GM23338 (cell line): ENCODE results near the gene UBE2E2. TPM values are rescaled to one million over a fixed set of nuclear protein-coding genes. Genes with fewer than 3 reads are reported as not detected.

Source experiments
- ATAC-seq: fragments of 200-7000 bp; cut with Tn5 transposase; 3 replicates; pipeline ENCODE4 v1.9.1; 2020
- DNase-seq: peaks from one replicate; pipeline ENCODE4 v3.0.0-alpha.2; 2015; ENCODE audit warnings: low spot score
- H2AFZ ChIP-seq: fragments of 200-600 bp; sonication (generic); 2 replicates; pipeline ENCODE4 v1.8.0; 2016; ENCODE audit warnings: antibody characterized with exemption, mild to moderate bottlenecking, moderate library complexity
- H3F3A ChIP-seq: fragments of 200-600 bp; sonication (generic); replicated peaks from 2 replicates; pipeline ENCODE4 v1.8.0; 2017; ENCODE audit warnings: antibody characterized with exemption, mixed run types, low read depth
- H3K27ac ChIP-seq: fragments of 200-600 bp; sonication (generic); 2 replicates; pipeline ENCODE4 v1.6.1; 2016; ENCODE audit warnings: low read depth
- H3K27me3 ChIP-seq: fragments of 200-600 bp; sonication (generic); 2 replicates; pipeline ENCODE4 v1.8.0; 2016; ENCODE audit warnings: mild to moderate bottlenecking, mixed run types, moderate library complexity; ENCODE audit not compliant: insufficient read depth
- H3K36me3 ChIP-seq: fragments of 200-600 bp; sonication (generic); 2 replicates; pipeline ENCODE4 v1.8.0; 2016; ENCODE audit warnings: mild to moderate bottlenecking; ENCODE audit not compliant: insufficient read depth
- H3K4me1 ChIP-seq: fragments of 200-600 bp; sonication (generic); 2 replicates; pipeline ENCODE4 v1.8.0; 2016; ENCODE audit warnings: mild to moderate bottlenecking, moderate library complexity; ENCODE audit not compliant: insufficient read depth
- H3K4me2 ChIP-seq: fragments of 200-600 bp; sonication (generic); 2 replicates; pipeline ENCODE4 v1.7.1; 2017; ENCODE audit warnings: mixed run types
- H3K4me3 ChIP-seq: fragments of 200-600 bp; sonication (generic); 2 replicates; pipeline ENCODE4 v1.6.1; 2016; ENCODE audit warnings: mixed run types
- H3K79me2 ChIP-seq: fragments of 200-600 bp; sonication (generic); replicated peaks from 2 replicates; pipeline ENCODE4 v1.8.0; 2017; ENCODE audit warnings: mild to moderate bottlenecking; ENCODE audit not compliant: insufficient read depth
- H3K9me2 ChIP-seq: fragments of 200-600 bp; sonication (generic); 2 replicates; pipeline ENCODE4 v1.8.0; 2017; ENCODE audit not compliant: insufficient read depth
- H4K20me1 ChIP-seq: fragments of 200-600 bp; sonication (generic); replicated peaks from 2 replicates; pipeline ENCODE4 v1.8.0; 2017; ENCODE audit warnings: mild to moderate bottlenecking; ENCODE audit not compliant: insufficient read depth
- H3K27ac Mint-ChIP-seq: 2 replicates; pipeline ENCODE4 v1.8.0; 2020; ENCODE audit warnings: inconsistent platforms, mild to moderate bottlenecking, moderate library complexity, mixed read lengths
- H3K27me3 Mint-ChIP-seq: 3 replicates; pipeline ENCODE4 v1.8.0; 2022; ENCODE audit warnings: low read depth, mild to moderate bottlenecking, moderate library complexity, mixed read lengths, inconsistent platforms; ENCODE audit not compliant: insufficient read depth, poor library complexity
- H3K36me3 Mint-ChIP-seq: 3 replicates; pipeline ENCODE4 v1.8.0; 2021; ENCODE audit warnings: low read depth, mild to moderate bottlenecking, inconsistent platforms, moderate library complexity, mixed read lengths
- H3K4me1 Mint-ChIP-seq: 3 replicates; pipeline ENCODE4 v1.8.0; 2020; ENCODE audit warnings: mild to moderate bottlenecking, inconsistent platforms, mixed read lengths
- H3K4me3 Mint-ChIP-seq: 3 replicates; pipeline ENCODE4 v1.8.0; 2021; ENCODE audit warnings: moderate library complexity, mild to moderate bottlenecking, inconsistent platforms, mixed read lengths
- H3K9me3 Mint-ChIP-seq: 3 replicates; pipeline ENCODE4 v1.8.0; 2020; ENCODE audit warnings: moderate library complexity, mild to moderate bottlenecking, inconsistent platforms, mixed read lengths
- EZH2 ChIP-seq: fragments of 200-600 bp; sonication (generic); IDR thresholded peaks from one replicate; pipeline ENCODE4 v1.8.0; 2017; ENCODE audit warnings: antibody characterized with exemption, mild to moderate bottlenecking, low read depth; ENCODE audit not compliant: unreplicated experiment
- EZH2phosphoT487 ChIP-seq: fragments of 200-600 bp; sonication (generic); IDR thresholded peaks from one replicate; pipeline ENCODE4 v1.8.1; 2018; ENCODE audit warnings: antibody characterized with exemption; ENCODE audit not compliant: unreplicated experiment
- POLR2AphosphoS5 ChIP-seq: IDR thresholded peaks from 2 replicates; pipeline ENCODE4 v1.6.1; 2016; ENCODE audit warnings: antibody characterized with exemption, low read depth
- ZNF114 ChIP-seq: fragments of 250-450 bp; sonication (Bioruptor Pico); IDR thresholded peaks from 2 replicates; pipeline ENCODE4 v1.5.0; 2020; ENCODE audit warnings: mild to moderate bottlenecking, moderate library complexity
- ZNF331 ChIP-seq: fragments of 250-450 bp; sonication (Bioruptor Pico); IDR thresholded peaks from 2 replicates; pipeline ENCODE4 v1.5.0; 2020; ENCODE audit warnings: low read depth, mild to moderate bottlenecking, moderate library complexity
- polyA plus RNA-seq: library from polyadenylated mRNA; unstranded; fragments of >200 nt; fragmentation: Nextera tagmentation; extraction: Ambion mirVana; gene quantifications from 2 replicates; pipeline ENCODE4 v1.2.1, GENCODE V29; 2016
- total RNA-seq: library from RNA; depleted of rRNA; stranded (reverse); fragments of >200 nt; shearing (Covaris generic); gene quantifications from 2 replicates; pipeline ENCODE4 v1.2.3, GENCODE V29; 2014
- TF ChIP-seq, protein P1 (sequence below): IDR thresholded peaks from 2 replicates; pipeline ENCODE4 v1.6.1; 2016; ENCODE audit warnings: antibody characterized with exemption
- TF ChIP-seq, protein P2 (sequence below): fragments of 250-450 bp; sonication (Bioruptor Pico); IDR thresholded peaks from 2 replicates; pipeline ENCODE4 v1.5.0; 2020; ENCODE audit warnings: mild to moderate bottlenecking, moderate library complexity
- TF ChIP-seq, protein P3 (sequence below), 2 experiments: fragments of 200-600 bp in 1 of 2; sonication (generic) in 1 of 2; conservative IDR thresholded peaks; 2 replicates each; pipeline versions ENCODE4 v1.5.1 to v1.6.1; 2016 to 2017; ENCODE audit warnings: antibody characterized with exemption in 2 of 2, low read depth in 2 of 2, mild to moderate bottlenecking in 2 of 2, moderate library complexity in 1 of 2

The UBE2E2 gene
- total and polyA plus RNA-seq, 2 experiments from 2014 or later = 86.9 to 169 TPM

DNA sequence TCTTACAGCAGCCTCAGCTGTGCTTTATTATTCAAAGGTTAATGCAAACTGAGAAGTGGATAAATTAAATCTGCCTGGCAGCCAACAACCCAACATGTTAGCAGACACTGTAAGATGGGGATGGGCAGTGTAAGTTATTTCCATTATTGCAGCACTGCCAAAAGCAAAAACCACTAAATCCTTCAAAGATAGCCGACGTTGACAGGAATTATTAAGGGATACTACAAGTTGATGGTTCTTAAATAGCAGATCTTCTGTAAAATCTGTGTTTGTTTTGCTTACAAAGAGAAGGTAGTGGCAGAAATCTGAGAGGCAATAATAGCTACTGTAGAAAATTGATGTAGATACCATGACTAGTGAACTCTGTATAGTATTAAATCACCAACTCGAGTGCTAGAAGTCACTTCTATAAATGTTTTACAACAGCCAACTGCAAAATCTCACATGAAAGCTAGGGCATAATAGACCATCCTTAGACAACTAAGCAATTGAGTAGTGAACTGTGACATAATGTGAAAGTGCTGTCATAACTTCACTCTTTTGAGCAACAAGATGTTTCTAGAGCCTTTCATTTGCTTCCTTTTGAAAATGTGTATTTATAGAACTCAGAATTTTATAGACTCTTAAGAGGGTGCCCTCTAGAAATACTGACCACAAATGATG, 278.6 kb downstream of the UBE2E2 start:
- Histone ChIP-seq H3K4me1 (peaks cover 19% of the 10 kb centered on the region), H3K27ac (no peak overlapping the region), H3K4me3 (no peak overlapping the region), H3K36me3 (no peaks in the 10 kb centered on the region), H2AFZ (no peak overlapping the region), H3K9me2 (no peaks in the 10 kb centered on the region), H3K4me2 (peak overlapping the region; percentile 34), H3K79me2 (peaks cover 3% of the 10 kb centered on the region; the same call in 1 of the 2 replicates), H4K20me1 (no peaks in the 10 kb centered on the region), H3K27me3 (no peaks in the 10 kb centered on the region), H3F3A (no peaks in the 10 kb centered on the region)
- no peak overlapping the region for H3K27ac Mint-ChIP-seq
- H3K27me3 Mint-ChIP-seq = no peaks in the 10 kb centered on the region
- no peak overlapping the region for H3K4me3 Mint-ChIP-seq
- ATAC-seq (no peak), DNase-seq (no peak)
- H3K9me3 Mint-ChIP-seq = peaks cover 53% of the 10 kb centered on the region
- TF ChIP-seq ZNF331 (CRISPR knock-in tag) (no peak), EZH2 (no peak), POLR2AphosphoS5 (no peak), EZH2phosphoT487 (no peak), ZNF114 (CRISPR knock-in tag) (no peak)
- TF ChIP-seq, protein P1, sequence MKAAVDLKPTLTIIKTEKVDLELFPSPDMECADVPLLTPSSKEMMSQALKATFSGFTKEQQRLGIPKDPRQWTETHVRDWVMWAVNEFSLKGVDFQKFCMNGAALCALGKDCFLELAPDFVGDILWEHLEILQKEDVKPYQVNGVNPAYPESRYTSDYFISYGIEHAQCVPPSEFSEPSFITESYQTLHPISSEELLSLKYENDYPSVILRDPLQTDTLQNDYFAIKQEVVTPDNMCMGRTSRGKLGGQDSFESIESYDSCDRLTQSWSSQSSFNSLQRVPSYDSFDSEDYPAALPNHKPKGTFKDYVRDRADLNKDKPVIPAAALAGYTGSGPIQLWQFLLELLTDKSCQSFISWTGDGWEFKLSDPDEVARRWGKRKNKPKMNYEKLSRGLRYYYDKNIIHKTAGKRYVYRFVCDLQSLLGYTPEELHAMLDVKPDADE = no peak
- TF ChIP-seq, protein P2, sequence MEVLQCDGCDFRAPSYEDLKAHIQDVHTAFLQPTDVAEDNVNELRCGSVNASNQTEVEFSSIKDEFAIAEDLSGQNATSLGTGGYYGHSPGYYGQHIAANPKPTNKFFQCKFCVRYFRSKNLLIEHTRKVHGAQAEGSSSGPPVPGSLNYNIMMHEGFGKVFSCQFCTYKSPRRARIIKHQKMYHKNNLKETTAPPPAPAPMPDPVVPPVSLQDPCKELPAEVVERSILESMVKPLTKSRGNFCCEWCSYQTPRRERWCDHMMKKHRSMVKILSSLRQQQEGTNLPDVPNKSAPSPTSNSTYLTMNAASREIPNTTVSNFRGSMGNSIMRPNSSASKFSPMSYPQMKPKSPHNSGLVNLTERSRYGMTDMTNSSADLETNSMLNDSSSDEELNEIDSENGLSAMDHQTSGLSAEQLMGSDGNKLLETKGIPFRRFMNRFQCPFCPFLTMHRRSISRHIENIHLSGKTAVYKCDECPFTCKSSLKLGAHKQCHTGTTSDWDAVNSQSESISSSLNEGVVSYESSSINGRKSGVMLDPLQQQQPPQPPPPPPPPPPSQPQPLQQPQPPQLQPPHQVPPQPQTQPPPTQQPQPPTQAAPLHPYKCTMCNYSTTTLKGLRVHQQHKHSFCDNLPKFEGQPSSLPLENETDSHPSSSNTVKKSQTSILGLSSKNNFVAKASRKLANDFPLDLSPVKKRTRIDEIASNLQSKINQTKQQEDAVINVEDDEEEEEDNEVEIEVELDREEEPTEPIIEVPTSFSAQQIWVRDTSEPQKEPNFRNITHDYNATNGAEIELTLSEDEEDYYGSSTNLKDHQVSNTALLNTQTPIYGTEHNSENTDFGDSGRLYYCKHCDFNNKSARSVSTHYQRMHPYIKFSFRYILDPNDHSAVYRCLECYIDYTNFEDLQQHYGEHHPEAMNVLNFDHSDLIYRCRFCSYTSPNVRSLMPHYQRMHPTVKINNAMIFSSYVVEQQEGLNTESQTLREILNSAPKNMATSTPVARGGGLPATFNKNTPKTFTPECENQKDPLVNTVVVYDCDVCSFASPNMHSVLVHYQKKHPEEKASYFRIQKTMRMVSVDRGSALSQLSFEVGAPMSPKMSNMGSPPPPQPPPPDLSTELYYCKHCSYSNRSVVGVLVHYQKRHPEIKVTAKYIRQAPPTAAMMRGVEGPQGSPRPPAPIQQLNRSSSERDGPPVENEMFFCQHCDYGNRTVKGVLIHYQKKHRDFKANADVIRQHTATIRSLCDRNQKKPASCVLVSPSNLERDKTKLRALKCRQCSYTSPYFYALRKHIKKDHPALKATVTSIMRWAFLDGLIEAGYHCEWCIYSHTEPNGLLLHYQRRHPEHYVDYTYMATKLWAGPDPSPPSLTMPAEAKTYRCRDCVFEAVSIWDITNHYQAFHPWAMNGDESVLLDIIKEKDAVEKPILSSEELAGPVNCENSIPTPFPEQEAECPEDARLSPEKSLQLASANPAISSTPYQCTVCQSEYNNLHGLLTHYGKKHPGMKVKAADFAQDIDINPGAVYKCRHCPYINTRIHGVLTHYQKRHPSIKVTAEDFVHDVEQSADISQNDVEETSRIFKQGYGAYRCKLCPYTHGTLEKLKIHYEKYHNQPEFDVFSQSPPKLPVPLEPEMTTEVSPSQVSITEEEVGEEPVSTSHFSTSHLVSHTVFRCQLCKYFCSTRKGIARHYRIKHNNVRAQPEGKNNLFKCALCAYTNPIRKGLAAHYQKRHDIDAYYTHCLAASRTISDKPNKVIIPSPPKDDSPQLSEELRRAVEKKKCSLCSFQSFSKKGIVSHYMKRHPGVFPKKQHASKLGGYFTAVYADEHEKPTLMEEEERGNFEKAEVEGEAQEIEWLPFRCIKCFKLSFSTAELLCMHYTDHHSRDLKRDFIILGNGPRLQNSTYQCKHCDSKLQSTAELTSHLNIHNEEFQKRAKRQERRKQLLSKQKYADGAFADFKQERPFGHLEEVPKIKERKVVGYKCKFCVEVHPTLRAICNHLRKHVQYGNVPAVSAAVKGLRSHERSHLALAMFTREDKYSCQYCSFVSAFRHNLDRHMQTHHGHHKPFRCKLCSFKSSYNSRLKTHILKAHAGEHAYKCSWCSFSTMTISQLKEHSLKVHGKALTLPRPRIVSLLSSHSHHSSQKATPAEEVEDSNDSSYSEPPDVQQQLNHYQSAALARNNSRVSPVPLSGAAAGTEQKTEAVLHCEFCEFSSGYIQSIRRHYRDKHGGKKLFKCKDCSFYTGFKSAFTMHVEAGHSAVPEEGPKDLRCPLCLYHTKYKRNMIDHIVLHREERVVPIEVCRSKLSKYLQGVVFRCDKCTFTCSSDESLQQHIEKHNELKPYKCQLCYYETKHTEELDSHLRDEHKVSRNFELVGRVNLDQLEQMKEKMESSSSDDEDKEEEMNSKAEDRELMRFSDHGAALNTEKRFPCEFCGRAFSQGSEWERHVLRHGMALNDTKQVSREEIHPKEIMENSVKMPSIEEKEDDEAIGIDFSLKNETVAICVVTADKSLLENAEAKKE (CRISPR knock-in tag) = no peak
- TF ChIP-seq, protein P3, sequence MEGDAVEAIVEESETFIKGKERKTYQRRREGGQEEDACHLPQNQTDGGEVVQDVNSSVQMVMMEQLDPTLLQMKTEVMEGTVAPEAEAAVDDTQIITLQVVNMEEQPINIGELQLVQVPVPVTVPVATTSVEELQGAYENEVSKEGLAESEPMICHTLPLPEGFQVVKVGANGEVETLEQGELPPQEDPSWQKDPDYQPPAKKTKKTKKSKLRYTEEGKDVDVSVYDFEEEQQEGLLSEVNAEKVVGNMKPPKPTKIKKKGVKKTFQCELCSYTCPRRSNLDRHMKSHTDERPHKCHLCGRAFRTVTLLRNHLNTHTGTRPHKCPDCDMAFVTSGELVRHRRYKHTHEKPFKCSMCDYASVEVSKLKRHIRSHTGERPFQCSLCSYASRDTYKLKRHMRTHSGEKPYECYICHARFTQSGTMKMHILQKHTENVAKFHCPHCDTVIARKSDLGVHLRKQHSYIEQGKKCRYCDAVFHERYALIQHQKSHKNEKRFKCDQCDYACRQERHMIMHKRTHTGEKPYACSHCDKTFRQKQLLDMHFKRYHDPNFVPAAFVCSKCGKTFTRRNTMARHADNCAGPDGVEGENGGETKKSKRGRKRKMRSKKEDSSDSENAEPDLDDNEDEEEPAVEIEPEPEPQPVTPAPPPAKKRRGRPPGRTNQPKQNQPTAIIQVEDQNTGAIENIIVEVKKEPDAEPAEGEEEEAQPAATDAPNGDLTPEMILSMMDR (conservative IDR thresholded peaks at IDR 0.05; ENCODE audit: low read depth in 2 of 2) = no peak
- H3K4me1 Mint-ChIP-seq = peaks cover 21% of the 10 kb centered on the region
- peaks cover 52% of the 10 kb centered on the region for H3K36me3 Mint-ChIP-seq
